ENCODE data around the gene PRTG.

The PRTG gene

GRCh38 chr15:55649058-55649423, 93.9 kb downstream of the PRTG start:
- no peak overlapping the region for H3K4me3 ChIP-seq (ENCODE audit: low read depth, low read length)
- DNase-seq (ENCODE audit: low read depth), result no peak
- TF ChIP-seq POLR2A (IDR thresholded peaks at IDR 0.05; ENCODE audit: extremely low read depth, insufficient read length), result no peak
- no peak for TF ChIP-seq MAX (IDR thresholded peaks at IDR 0.05; ENCODE audit: low read depth, low read length)
- TF ChIP-seq, protein P1, sequence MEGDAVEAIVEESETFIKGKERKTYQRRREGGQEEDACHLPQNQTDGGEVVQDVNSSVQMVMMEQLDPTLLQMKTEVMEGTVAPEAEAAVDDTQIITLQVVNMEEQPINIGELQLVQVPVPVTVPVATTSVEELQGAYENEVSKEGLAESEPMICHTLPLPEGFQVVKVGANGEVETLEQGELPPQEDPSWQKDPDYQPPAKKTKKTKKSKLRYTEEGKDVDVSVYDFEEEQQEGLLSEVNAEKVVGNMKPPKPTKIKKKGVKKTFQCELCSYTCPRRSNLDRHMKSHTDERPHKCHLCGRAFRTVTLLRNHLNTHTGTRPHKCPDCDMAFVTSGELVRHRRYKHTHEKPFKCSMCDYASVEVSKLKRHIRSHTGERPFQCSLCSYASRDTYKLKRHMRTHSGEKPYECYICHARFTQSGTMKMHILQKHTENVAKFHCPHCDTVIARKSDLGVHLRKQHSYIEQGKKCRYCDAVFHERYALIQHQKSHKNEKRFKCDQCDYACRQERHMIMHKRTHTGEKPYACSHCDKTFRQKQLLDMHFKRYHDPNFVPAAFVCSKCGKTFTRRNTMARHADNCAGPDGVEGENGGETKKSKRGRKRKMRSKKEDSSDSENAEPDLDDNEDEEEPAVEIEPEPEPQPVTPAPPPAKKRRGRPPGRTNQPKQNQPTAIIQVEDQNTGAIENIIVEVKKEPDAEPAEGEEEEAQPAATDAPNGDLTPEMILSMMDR (IDR thresholded peaks at IDR 0.05; ENCODE audit: low read depth, low read length), result no peak
- TF ChIP-seq MYC (IDR thresholded peaks at IDR 0.05; ENCODE audit: low read depth, low read length), result no peak

- DNase-seq (ENCODE audit: low read depth), result no peak
- H3K4me3 ChIP-seq (ENCODE audit: low read depth, low read length), result no peak overlapping the region
- TF ChIP-seq POLR2A (IDR thresholded peaks at IDR 0.05; ENCODE audit: extremely low read depth, insufficient read length) (no peak), MAX (IDR thresholded peaks at IDR 0.05; ENCODE audit: low read depth, low read length) (no peak), MYC (IDR thresholded peaks at IDR 0.05; ENCODE audit: low read depth, low read length) (no peak)
- TF ChIP-seq, protein P1 (IDR thresholded peaks at IDR 0.05; ENCODE audit: low read depth, low read length), result no peak
Observed at GRCh38 chr15:55638764-55639163, 104.2 kb downstream of the PRTG start.

DNA sequence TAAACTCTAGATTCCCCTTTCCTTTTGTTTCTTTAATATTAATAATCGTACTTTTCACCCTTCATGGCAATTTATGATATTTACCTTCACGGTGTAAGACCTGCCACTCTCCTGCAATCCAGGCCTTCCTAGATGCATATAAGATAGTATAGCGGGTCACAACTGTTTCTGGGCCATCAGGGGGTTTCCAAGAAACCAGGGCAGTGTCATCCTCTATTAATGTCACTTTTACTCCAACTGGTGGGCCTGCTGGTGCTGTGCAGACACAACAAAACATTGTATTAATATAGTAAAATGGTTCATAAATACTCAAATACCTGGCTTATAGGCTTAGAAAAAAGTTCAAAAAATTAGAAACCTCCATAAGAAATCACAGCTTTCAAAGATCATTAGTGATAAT, 105.9 kb downstream of the PRTG start:
- TF ChIP-seq, protein P1 (IDR thresholded peaks at IDR 0.05; ENCODE audit: low read depth, low read length), result no peak
- no peak for TF ChIP-seq POLR2A (IDR thresholded peaks at IDR 0.05; ENCODE audit: extremely low read depth, insufficient read length)
- TF ChIP-seq MAX (IDR thresholded peaks at IDR 0.05; ENCODE audit: low read depth, low read length), result no peak
- no peak for TF ChIP-seq MYC (IDR thresholded peaks at IDR 0.05; ENCODE audit: low read depth, low read length)
- no peak for DNase-seq (ENCODE audit: low read depth)

GRCh38 chr15:55633731-55634130, 109.2 kb downstream of the PRTG start:
- no peak overlapping the region for H3K4me3 ChIP-seq (ENCODE audit: low read depth, low read length)
- no peak for DNase-seq (ENCODE audit: low read depth)
- TF ChIP-seq, protein P1 (IDR thresholded peaks at IDR 0.05; ENCODE audit: low read depth, low read length), result no peak
- no peak for TF ChIP-seq MAX (IDR thresholded peaks at IDR 0.05; ENCODE audit: low read depth, low read length)
- TF ChIP-seq MYC (IDR thresholded peaks at IDR 0.05; ENCODE audit: low read depth, low read length), result no peak
- TF ChIP-seq POLR2A (IDR thresholded peaks at IDR 0.05; ENCODE audit: extremely low read depth, insufficient read length), result no peak

More for the DNA sequence above, 105.9 kb downstream of the PRTG start:
- no peak overlapping the region for H3K4me3 ChIP-seq (ENCODE audit: low read depth, low read length)

DNA sequence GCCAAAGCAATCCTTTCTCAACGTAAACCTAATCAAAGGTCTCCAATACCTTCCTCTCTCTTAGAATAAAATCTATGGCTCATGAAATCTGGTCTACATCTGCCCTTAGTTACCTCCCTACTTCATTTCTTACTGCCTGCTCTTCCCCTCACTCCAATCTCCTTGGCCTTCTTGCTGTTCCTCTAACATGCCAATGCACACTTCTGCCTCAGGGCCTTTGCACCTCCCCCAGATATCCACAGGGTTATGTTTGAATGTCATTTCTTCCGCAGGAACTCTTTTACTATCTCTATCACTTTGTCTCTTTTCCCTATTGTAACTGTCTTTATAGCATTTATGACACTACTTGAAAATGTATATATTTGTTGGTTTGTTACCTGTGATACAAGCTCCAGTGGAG, 110.5 kb downstream of the PRTG start:
- DNase-seq (ENCODE audit: low read depth), result no peak
- H3K4me3 ChIP-seq (ENCODE audit: low read depth, low read length), result no peak overlapping the region
- TF ChIP-seq POLR2A (IDR thresholded peaks at IDR 0.05; ENCODE audit: extremely low read depth, insufficient read length) (no peak), MYC (IDR thresholded peaks at IDR 0.05; ENCODE audit: low read depth, low read length) (no peak), MAX (IDR thresholded peaks at IDR 0.05; ENCODE audit: low read depth, low read length) (no peak)
- TF ChIP-seq, protein P1 (IDR thresholded peaks at IDR 0.05; ENCODE audit: low read depth, low read length), result no peak

GRCh38 chr15:55630858-55631257, 112.1 kb downstream of the PRTG start:
- H3K4me3 ChIP-seq (ENCODE audit: low read depth, low read length), result no peak overlapping the region
- no peak for DNase-seq (ENCODE audit: low read depth)
- TF ChIP-seq, protein P1 (IDR thresholded peaks at IDR 0.05; ENCODE audit: low read depth, low read length), result no peak
- TF ChIP-seq MAX (IDR thresholded peaks at IDR 0.05; ENCODE audit: low read depth, low read length) (no peak), MYC (IDR thresholded peaks at IDR 0.05; ENCODE audit: low read depth, low read length) (no peak), POLR2A (IDR thresholded peaks at IDR 0.05; ENCODE audit: extremely low read depth, insufficient read length) (no peak)

Measured in NB4 (cell line).